IMR-90 (cell line): ENCODE results near the gene DPH6.

Source experiments
- CEBPB ChIP-seq: IDR thresholded peaks from 2 replicates; pipeline ENCODE4 v1.6.1; 2012; ENCODE audit warnings: low read depth, low read length, improper control_type of control experiment
- CHD1 ChIP-seq: IDR thresholded peaks from 2 replicates; pipeline ENCODE4 v1.6.1; 2012; ENCODE audit warnings: low read depth, low read length, improper control_type of control experiment
- CTCF ChIP-seq: conservative IDR thresholded peaks from 2 replicates; pipeline ENCODE4 v1.5.1; 2012; ENCODE audit warnings: mild to moderate bottlenecking, low read depth, low read length, improper control_type of control experiment
- MAFK ChIP-seq: IDR thresholded peaks from 2 replicates; pipeline ENCODE4 v1.6.1; 2012; ENCODE audit warnings: low read depth, low read length, improper control_type of control experiment
- MAZ ChIP-seq: IDR thresholded peaks from 2 replicates; pipeline ENCODE4 v1.6.1; 2012; ENCODE audit warnings: low read depth, mild to moderate bottlenecking, low read length, improper control_type of control experiment, moderate library complexity, borderline replicate concordance
- MXI1 ChIP-seq: IDR thresholded peaks from 2 replicates; pipeline ENCODE4 v1.6.1; 2012; ENCODE audit warnings: low read depth, mild to moderate bottlenecking, low read length, moderate library complexity, borderline replicate concordance
- POLR2A ChIP-seq: IDR thresholded peaks from 2 replicates; pipeline ENCODE4 v1.6.1; 2012; ENCODE audit warnings: mild to moderate bottlenecking, low read depth, low read length
- RAD21 ChIP-seq: IDR thresholded peaks from 2 replicates; pipeline ENCODE4 v1.6.1; 2012; ENCODE audit warnings: low read length, improper control_type of control experiment
- RCOR1 ChIP-seq: IDR thresholded peaks from 2 replicates; pipeline ENCODE4 v1.6.1; 2012; ENCODE audit warnings: mild to moderate bottlenecking, low read length, improper control_type of control experiment; ENCODE audit not compliant: insufficient replicate concordance
- RFX5 ChIP-seq: IDR thresholded peaks from 2 replicates; pipeline ENCODE4 v1.8.0; 2012; ENCODE audit warnings: low read depth, mild to moderate bottlenecking, low read length, moderate library complexity
- SMC3 ChIP-seq: fragments of 150-350 bp; IDR thresholded peaks from 2 replicates; pipeline ENCODE4 v1.6.1; 2016; ENCODE audit warnings: low read depth, mild to moderate bottlenecking, antibody characterized with exemption, low read length, moderate library complexity
- TF ChIP-seq, protein P1 (sequence below): fragments of 150-350 bp; IDR thresholded peaks from 2 replicates; pipeline ENCODE4 v1.6.1; 2017; ENCODE audit warnings: mild to moderate bottlenecking, antibody characterized with exemption, low read length, low read depth

- TF ChIP-seq CTCF (no peak), CHD1 (no peak), RAD21 (no peak), RCOR1 (no peak), POLR2A (no peak), MAFK (no peak), MXI1 (no peak), CEBPB (no peak), MAZ (no peak), SMC3 (no peak), RFX5 (no peak)
- TF ChIP-seq, protein P1, sequence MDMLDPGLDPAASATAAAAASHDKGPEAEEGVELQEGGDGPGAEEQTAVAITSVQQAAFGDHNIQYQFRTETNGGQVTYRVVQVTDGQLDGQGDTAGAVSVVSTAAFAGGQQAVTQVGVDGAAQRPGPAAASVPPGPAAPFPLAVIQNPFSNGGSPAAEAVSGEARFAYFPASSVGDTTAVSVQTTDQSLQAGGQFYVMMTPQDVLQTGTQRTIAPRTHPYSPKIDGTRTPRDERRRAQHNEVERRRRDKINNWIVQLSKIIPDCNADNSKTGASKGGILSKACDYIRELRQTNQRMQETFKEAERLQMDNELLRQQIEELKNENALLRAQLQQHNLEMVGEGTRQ = no peak
Measured at GRCh38 chr15:35330916-35331315, 215.0 kb downstream of the DPH6 start.
